ENCODE measurements around the gene CHRNA7.
"Not testable (repeated sequence)": the region's sequence is repeated elsewhere in the genome, so short reads cannot be mapped to it uniquely, and the experiment has no call there.

Gene CHRNA7

DNA sequence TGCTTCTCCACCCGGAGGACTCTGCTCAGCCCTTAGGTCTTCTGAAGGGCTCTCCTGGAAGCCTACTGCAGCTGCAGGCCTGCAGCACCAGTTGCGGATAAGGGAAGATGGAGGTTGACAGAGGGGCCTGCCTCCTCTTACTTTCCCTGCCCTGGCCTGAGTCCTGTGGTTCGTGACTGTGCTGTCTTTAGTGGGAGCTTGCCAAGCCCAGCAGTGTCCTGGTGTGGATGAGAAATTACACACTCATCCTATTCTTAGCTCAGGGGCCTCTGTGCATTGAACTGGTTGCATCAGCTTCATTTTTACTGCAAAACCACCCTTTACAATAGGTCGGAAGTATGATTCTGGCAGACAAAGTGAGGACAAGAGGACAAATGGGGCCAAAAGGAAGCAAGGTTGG lies 163.5 kb downstream of the CHRNA7 start:
- not testable (repeated sequence) for DNase-seq (ENCODE audit: low read depth)

DNA sequence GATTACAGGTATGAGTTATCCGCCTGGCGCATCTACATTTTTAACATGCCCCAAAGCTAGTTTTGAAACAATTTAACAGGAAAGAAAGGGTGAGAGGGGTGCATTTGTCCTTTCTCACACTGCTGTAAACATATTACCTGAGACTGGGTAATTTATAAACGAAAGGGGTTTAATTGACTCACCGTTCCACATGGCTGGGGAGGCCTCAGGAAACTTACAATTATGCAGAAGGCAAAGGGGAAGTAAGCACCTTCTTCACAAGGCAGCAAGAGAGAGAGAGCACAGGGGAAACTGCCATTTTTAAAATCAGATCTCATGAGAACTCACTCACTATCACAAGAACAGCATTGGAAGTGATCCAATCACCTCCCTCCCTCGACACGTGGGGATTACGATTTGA lies 165.9 kb downstream of the CHRNA7 start:
- not testable (repeated sequence) for DNase-seq (ENCODE audit: low read depth)

DNA sequence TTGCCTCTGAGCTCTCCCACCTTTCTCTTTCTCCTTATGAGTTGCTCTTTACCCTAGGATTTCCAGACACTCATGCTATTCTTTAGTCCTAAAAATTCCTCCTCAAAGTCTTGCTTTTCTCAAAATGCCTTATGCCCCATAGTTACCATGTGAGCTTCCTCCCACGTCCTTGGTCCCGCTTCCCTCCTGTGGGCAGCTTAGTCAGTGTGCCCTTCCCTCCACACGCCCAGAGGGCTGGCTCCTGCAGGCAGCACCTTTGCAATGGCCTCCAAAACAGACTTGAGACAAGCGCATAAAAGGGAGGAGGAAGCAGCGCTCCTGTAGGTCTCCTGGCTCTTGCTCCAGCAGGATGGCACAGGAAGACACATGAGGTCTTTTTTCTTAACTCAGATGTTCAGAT lies 168.6 kb downstream of the CHRNA7 start:
- DNase-seq (ENCODE audit: low read depth), result not testable (repeated sequence)

DNA sequence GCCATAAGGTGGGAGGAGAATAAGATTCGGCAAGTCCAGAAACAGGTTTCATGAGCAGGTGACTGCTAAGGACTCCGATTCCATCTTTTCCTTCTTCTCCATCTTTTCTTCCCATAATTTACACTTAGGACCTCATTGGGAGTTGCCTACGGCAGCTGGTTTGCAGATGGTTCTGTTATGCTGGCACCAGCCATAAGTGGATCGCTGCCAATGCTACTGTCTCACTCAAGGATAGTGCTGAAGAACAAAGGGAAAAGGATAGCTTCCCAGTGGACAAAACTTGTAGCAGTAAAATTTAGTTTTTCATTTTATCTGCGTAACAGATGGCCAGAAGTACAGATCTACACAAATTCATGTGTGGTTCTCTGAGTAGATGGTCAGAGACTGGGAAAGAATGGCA lies 178.8 kb downstream of the CHRNA7 start:
- not testable (repeated sequence) for DNase-seq (ENCODE audit: low read depth)

DNA sequence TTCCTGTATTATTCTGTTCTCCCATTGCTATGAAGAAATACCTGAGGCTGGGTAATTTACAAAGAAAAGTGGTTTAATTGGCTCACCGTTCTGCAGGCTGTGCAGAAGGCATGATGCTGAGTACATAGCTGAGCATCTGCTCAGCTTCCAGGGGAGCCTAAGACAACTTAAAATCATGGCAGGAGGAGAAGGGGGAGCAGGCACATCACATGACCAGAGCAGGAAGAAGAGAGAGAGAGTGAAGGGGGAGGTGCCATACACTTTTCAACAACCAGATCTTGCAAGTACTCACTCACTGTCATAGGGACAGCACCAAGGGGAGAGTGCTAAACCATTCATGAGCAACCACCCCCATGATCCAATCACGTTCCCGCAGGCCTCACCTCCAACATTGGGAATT lies 188.4 kb downstream of the CHRNA7 start:
- DNase-seq (ENCODE audit: low read depth), result no peak
